Fibroblast of upper back skin (primary cell): ENCODE data around the gene NFRKB.
"Not testable (repeated sequence)": the region's sequence is repeated elsewhere in the genome, so short reads cannot be mapped to it uniquely, and the experiment has no call there.

Experiments used
- DNase-seq: peaks from one replicate; pipeline ENCODE4 v3.0.0-alpha.2; 2013

NFRKB gene

DNA sequence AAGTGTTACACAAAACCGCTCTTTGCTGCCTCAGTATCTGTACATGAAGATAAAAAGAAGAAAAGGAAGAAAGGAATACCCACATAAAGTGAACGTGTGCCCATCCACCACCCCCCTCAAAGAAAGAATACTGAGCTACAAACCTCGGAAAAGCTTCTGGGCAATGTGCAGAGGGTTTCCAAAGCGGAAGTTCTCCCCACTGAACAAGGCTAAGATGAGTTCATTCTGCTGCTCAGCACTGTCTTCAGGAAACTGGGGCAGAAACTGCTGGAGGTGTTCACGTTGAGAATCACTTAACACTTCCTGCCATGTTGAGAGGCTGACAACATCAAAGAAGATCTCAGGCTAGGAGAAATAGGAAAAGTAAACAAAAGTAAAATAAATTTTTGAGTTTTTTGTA is 6.9 kb downstream of the NFRKB start:
- no peak for DNase-seq

- no peak for DNase-seq
These were observed 10.0 kb downstream of the NFRKB start for GRCh38 chr11:129885381-129885780.

GRCh38 chr11:129884581-129884980 is 10.8 kb downstream of the NFRKB start:
- DNase-seq = no peak

DNA sequence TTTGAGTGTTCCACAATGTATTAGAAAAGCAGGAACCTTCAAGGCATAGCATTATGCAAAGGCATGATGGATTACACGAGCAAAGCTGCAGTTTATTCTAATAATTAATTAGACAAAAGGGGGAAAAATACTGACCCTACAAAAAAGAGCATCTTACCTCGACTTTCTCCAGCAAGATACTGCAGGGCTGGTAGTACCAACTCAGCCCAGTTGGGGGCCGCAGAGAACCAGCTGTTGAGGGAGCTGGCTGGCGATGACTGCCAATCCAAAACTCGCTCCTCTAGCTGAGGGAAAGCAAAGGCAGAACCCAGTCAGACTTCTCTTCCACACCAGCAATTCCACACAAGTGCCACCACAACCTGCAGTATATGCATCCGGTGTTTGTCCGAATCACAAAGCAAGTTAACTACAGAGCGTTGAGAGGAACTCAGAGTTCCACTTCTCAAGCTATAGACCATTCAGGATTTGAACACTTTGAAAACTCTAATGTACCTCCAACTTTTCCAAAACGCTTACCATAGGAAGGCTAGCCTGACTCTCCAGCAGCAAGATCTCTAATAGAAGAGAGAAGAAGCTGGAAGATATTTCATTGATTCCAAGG is 13.7 kb downstream of the NFRKB start:
- no peak for DNase-seq

DNA sequence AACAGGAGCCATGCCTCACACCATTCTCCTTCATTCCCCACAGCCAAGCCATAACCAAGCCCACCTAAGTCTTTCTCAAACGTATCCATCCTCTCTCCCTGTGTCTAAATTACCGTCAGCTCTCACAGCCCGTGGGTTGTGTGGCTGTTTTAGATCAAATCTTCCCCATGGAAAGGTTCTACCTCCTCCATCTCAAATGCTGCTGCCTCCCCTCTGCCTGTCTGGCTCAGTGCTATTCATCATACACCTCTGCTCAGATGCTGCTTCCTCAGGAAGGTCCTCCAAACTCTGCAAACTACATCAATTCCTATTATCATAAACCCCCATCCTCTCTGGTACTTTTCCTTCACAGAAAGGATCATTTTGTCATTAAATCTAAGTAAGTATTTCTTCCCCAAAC is 15.1 kb downstream of the NFRKB start:
- no peak for DNase-seq

DNA sequence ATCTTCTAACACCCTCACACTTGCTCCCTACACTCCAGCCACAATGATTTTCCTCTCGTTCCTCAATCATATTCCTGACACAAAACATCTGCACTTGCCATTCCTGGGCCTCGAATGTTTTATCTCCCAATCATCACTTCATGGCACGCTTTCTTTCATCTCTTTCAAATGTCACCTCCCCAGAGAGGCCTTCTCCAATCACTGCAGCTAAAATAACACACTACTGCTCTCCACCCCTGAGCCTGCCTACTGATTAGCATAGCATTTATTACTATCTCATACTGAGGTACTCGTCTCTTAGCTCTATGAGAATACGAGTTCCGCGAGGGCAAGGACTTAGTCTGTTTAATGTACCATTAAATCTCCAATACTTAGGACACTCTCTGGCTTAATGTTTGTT is 23.5 kb downstream of the NFRKB start:
- no peak for DNase-seq

- not testable (repeated sequence) for DNase-seq
These were observed 26.8 kb downstream of the NFRKB start for GRCh38 chr11:129868626-129869025.

DNA sequence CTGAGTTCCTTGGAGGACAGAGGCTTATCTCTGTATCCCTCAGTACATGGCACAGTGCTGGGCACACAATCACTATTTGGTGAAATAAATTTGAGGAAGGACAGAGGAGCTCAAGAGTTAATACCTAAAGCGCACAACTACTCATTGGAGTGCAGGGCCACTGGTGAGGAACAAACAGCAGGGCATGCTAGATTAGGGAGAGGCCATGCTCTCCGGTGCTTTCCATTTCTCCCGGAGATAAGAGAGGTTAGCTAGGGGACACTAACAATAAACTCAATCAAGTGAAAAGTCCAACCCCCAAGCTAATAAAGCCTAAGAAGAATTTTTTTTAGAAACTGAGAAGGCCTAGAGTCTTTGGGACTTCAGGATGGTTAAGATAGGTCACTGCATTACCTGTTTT is 29.1 kb downstream of the NFRKB start:
- DNase-seq = no peak

GRCh38 chr11:129865701-129866100 is 29.7 kb downstream of the NFRKB start:
- DNase-seq = no peak

GRCh38 chr11:129864811-129865210 is 30.6 kb downstream of the NFRKB start:
- no peak for DNase-seq

DNA sequence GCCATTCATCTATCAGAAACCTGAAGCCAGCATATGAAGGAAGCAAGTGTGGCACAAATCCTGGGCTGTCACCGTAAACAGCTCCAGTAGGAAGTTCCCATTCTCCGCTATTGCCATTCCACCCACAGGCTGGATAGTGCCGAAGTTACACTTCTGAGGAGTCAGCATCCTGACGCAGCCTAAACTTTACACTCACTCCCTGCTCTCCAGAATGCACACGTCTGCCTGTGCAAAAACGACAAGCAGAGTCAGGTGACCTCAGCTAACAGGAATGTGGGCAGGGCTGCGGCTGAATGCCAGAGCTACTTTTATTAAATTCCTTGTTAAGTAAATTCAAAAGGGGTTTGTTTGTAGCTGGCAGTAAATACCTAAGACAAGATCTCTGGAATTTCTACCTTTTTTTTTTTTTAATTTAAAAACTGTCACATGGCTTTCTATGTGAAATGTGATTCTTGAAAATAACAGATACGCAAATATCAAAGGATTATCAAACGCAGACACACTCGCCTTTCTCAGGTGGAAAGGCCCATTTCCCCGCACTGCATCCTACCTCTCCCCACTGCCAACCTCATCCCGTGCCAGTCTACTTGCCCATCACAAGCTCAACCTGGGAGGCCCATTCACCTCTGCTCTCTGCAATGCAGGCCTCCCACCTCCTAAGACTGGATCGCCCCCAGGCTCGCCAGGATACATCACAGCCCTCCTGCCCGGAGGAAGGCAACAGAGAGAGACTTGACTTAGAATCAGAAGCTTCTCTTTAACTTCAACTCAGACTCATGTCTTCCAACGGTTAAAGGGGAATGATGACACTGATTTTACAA is 33.5 kb downstream of the NFRKB start:
- DNase-seq = peak; percentile 95

GRCh38 chr11:129856036-129856435 is 39.3 kb downstream of the NFRKB start:
- DNase-seq = no peak

DNA sequence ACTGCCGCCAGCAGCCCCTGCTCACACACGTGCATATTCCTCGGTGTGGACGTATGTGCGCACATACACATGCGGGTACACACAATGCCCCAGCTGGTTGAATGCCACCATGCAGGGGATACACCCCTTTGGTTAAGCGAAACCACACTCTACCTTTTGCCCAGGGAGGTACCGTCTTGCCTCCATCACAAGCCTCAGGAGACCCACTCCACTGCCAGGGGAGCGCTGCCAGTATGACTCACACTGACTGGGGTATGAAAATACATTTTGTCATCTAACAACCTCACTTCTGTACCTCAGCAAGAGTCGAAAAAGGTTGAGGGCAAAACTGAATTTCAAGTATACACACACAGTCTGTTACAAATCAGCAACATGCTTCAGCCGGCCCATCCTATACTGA is 40.3 kb downstream of the NFRKB start:
- no peak for DNase-seq

- DNase-seq = no peak
These were observed 41.1 kb downstream of the NFRKB start for GRCh38 chr11:129854232-129854805.

- DNase-seq = no peak
These were observed 41.7 kb downstream of the NFRKB start for GRCh38 chr11:129853518-129854231.

GRCh38 chr11:129852125-129852740 is 43.1 kb downstream of the NFRKB start:
- no peak for DNase-seq

DNA sequence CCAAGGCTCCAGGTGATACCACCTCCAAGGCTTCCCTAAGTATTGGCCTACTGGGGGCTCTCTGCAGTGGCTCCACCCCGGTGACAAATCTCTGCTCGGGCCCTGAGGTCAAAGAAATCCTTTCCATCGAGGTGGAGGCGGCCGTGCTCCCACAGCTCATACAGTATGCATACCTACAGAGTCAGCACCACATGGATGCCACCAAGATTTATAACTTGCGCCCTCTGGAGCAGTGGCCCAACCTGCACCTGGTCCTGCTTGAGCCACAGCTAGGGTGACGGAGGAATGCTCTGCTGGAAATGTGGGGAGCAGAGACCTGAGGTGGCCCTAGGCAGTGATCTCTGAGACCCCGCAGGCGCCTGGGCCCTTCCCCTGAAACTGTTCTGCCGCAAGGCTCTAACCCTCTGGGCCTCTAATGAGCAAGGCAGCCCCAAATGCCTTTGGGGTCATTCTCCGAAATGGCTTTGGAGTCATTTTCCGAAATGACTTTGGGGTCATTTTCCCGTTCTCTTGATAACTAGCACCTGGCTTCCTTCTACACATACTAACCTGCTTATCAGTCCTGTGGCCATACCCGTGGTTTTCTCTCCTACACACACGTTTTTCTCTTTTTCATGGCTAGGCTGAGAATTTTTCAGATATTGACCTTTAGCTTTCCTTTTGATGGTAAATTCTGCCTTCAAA is 45.8 kb downstream of the NFRKB start:
- DNase-seq = no peak

- DNase-seq = not testable (repeated sequence)
These were observed 48.0 kb downstream of the NFRKB start for GRCh38 chr11:129847361-129847760.

DNA sequence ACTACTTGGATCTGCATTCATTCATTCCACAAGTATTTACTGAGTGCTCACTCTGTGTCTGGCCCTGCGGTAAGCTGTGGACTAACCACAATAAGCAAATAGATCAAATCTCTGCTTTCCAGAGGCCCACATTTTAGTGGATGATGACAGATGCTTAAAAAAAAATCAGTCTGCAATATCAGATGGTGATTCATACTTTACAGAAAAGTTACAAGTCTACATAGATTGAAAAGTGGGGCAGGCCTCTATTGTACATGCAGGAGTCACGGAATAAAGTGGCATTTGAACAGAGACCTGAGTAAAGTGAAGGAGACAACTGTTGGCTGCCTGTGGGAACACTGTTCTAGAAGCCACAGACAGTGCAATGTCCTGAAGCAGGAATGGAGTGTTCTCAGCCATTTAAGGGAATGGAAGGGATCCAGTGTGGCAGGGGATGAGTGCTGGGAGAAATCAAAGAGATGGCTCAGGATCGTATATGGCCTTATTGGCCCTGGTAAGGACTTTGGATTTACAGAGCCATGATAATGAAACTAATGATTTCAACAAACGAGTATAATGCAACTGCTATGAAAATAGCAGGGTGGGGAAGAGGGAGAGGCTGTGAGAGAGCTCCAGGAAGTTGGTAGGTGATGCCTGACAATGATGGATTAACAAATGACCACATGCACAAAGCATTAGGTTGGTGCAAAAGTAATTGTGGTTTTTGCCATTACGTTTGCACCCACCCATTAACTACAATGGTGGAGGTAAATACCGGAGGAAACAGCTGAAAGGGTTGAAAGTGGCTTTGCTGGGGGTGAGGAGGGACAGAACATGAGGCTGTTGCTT is 48.7 kb downstream of the NFRKB start:
- DNase-seq = peak; percentile 98
